GM15510 (cell line): ENCODE results near the gene PDGFC.

Source experiments
- POLR2A ChIP-seq: IDR thresholded peaks from 3 replicates; pipeline ENCODE4 v1.6.1; 2011; ENCODE audit warnings: borderline replicate concordance; ENCODE audit not compliant: insufficient read length; ENCODE audit errors: extremely low read depth

The PDGFC gene

DNA sequence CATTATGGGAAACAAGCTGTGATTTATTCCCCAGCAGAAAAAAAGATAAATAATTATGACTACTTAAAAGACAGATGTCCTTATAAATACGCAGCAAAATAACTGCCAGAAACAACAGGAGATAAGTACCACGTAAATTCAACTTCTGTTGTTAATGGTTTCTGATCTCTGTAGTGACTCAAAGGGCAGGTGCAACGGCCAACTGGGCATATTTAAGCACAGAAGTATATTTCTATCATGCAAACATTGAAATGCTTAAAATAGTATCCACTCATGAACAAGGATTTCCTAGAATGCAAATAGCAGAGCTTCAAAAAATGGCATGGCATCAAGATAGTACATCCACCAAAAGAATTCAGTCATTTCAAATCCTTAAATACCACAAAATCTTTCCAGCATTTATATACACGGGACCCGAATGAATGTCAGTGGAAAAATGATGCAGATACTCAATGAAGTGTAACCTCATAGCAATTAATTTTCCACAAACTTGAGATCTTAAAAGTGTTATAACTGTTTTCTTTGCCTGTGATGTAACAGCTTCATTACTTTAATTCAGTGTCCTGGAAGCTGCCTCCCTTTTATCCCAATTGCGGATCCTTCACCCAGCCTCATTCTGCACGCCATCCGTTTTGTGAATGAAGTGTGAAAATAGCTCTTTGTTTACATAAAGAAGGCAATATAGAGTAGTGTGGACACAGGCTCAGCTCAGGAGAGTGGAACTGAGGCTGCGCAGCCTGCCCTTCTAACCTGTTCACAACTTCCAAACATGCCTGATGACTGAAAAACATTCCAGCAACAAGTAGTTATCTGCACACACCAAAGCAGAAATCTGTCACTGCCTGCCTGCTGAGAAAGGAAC lies 10.2 kb downstream of the PDGFC start:
- TF ChIP-seq POLR2A = no peak

DNA sequence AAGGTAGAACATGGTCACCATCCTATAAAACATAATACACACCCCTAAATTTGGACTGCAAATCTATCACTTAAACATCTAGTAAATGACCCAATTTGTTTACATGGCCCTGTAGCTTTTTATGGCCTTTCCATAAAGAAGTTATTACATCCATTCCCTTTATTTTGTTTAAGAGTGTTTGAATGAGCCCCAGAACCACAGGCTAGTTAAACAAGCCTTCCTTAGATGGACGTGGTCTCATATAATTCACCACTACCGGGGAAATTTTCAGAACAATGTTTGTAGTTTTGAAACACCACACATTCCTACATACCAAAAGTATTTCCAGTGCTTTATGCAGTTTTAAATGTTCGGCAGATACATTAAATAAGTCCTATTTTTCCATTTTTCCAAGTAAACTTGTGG lies 12.3 kb downstream of the PDGFC start:
- no peak for TF ChIP-seq POLR2A

DNA sequence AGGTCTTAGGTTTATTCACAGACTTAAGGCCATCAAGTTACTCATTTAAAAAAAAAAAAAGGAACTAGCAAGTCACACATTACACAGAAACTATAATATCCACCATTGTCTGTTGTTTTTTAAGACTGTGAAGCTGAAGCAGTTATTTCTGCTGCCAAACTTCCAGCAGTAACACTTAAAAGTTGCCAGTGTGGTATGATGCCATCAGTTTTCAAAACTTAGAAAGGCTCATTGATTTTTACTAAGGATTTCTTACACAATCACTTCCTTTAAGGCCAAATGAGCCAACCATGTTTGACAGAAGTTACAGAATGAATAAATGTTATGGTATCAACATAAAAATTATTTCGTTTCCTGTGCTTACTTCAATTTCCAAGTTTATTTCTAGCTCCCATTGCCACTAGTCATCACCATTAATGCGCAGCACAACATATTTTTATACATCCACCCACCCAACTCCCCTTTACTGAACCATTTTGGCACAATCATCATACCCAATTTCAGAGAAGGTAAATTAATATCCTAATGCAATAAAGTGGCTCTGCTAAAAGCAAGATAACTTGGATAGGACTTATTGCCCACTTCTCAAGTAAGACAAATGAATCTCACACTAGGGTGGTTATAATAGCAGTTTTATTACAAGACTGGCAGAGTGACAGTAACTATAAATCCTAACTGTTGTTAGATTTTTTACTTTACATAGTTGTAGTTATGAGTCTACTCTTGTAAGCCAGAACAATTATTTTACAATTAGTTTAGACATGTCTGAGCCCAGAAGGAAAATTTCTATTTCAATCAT lies 13.1 kb downstream of the PDGFC start:
- TF ChIP-seq POLR2A = no peak

DNA sequence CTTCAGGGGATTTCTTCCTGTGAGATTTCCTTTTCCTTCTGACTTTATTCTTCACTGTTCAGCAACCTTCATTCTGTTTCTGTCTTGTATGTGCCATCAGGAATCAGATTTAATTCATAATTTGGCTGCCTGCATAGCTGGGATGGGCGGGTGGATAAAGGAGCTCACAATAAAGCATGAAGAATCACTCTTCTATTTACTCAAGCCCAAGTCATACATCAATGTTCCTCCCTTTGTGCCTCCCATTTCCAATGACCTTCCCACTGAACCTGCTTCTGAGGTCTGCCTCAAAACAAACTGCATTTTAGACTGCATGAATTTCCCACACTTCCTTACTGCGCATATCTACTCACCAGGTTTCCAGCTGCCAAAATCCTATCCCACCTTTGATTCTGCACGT lies 14.0 kb downstream of the PDGFC start:
- no peak for TF ChIP-seq POLR2A

DNA sequence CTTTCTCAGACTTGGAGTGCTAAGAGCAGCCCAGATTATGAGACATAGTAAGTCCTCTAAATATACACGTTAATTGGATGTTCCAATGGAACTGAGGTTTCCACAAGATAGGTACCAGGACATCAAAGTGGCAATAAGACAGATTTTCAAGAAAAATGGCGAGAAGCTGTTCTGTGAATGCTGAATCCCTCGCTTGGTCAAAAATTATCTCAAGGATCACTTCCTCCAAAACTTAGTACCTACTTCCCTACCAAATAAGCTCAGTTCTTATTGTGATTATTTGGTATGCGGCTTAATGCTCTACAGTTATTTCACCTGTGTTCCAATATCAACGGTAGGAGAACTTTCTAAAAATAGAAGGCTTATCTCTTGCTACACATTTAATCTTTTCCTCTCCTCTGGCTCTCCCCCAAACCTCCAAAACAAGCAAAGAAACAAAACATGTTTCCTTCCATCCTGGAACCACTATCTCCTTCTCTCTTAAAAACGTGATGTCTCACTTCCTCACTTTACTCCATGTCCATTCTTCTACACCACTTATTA lies 14.7 kb downstream of the PDGFC start:
- TF ChIP-seq POLR2A = no peak

DNA sequence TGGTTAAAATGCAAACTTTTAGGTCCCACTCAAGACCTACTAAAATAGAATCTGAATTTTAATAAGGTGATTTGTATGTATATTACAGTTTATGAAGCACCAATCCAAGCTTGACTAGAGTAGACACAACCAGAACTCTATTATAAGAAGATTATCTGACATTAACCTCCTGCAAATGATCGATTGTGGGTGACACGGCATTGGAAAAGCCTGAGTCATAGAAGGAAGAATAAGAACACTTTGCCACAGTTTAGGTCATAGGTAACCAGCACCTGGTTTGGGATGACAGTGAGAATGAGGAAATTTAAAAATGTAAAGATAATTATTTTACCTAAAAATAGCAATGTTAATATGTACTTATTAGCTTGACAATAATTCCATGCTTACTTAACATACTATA lies 15.2 kb downstream of the PDGFC start:
- TF ChIP-seq POLR2A = no peak

DNA sequence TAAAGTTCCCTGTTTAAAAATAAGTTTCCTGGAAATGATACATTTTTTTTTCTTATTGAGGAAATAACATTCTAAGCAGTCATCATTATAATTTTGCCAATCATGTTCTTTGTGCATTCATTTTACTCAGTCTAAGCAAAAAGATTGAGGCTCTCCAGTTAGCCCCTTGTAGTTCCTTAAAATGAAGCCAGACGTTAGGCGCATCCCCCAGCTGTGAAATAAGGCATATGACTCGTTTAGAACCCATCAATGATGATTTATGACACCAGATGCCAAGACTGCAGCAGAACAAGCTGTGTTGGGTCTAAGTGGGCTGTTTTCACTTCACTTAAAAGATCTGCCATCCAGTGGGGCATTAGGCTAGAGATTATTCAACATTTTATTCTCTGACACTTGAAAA lies 17.0 kb downstream of the PDGFC start:
- TF ChIP-seq POLR2A = no peak

DNA sequence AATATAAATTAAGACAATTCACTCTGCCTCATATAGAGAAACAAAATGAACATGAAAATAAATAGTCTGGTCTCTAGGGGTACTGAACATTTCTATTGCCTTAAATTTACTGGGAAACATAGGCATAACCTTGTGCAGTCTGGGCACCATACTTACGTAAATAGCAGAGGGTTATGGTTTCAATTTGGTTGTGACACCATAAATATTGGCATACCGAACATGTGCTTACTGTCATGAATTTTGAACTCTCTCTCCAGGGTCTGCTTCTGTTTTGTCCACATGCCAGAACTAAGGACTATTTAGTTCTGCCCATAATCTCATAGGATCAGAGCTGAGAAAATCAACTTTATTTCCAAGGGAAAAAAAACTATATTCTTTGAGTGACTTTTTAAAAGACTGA lies 17.6 kb downstream of the PDGFC start:
- TF ChIP-seq POLR2A = no peak

DNA sequence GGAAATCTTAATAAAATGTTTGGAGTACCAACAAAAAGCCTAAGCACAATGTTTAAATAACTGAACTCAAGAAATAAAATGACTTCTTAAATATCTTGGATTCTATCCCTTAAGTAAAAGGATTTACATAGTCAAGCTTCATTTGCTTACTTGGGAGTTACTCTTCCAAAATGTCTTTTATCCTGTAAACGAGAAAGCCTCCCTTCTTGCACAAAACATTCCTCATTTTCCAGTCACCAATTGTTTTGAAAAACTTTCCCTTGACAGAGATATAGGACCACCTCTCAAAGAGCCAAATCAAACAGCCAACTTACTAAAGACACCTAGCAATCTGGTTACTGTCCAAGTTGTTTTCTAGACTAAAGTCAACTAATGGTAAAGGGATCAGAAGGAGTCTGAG lies 18.6 kb downstream of the PDGFC start:
- TF ChIP-seq POLR2A = no peak

DNA sequence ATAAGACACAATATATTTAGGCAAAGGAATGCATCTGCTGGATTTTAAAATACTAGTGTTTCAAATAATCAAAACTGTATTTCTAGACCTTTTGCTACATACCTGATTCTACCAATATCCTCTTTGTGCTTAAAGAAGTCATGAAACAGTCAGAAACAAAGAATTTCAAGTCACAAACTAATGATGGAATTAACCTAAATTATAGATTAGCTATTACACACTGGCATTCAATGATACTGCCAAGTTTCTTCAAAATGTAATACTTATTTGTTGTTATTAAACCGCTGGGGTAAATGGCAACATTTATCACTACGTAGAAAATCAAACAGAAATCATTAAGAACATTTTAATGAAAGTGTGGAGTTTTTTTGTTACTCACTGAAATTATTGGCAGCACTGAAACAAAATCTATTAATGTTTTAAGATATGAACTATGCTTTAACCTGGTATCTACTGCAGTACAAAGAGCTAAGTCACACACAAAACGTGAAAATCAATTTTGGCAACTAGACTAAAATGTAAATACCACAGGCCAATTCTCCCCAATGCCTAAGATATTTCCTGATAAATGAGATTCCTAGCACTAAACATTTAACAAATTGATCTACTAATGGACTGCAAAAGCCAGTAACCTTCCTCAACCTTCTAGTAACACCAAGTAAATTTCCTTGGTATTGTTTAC lies 19.4 kb downstream of the PDGFC start:
- no peak for TF ChIP-seq POLR2A

DNA sequence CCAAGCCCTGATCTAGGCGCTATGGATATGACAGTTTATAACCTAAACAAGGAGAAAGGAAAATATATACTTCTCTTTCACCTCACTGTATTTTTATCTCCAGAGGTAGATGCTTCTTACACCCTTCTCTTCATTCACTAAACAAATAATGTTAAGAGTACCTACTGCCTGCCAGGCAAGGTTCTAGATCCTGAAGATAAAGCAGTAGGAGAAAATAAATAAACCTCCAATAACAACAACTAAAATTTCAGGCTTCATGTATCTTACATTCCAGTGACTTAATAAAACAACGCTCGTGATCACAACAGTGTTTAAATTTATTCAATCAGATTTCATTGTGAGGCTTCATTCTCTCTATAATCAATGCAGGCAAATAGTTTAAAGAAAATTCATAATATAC lies 20.7 kb downstream of the PDGFC start:
- TF ChIP-seq POLR2A = no peak

DNA sequence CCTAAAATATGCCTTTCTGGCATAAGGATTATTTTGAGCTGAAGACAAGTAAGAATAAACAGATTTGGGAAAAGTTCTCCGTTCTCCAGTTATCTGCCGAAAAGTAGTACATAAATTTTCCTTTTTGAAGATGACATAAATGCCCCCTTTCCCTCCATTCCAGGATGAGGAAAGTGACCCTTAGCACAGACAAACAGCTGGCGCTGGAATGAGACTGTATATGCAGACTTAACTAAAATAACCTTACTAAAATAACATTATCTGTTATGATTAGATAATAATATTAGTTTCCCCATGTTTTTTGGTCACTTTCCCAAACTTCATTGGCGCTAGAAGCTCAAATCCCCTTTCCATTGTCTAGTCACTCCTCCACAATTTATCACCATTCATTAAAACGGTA lies 21.5 kb downstream of the PDGFC start:
- TF ChIP-seq POLR2A = no peak

DNA sequence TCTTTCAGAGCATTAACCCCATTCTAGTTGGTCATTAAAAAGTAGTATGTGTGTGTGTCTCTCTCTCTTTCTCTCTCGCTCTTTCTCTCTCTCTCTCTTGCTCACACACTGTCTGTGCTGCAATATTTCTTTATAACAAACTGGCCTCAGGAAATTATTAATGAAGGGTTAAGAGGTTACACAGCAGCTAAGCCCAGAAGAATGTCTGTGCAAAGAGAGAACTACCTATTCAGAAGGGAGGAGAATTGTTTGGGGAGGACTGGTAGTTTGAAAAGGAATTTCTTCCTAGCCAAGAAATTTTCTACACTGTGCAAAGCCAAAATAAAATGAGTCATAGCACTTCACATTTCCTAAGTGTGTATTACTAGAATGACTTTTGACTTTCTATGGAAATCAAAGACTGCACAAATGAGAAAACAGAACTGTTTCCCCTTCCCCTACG lies 22.2 kb downstream of the PDGFC start:
- TF ChIP-seq POLR2A = no peak

DNA sequence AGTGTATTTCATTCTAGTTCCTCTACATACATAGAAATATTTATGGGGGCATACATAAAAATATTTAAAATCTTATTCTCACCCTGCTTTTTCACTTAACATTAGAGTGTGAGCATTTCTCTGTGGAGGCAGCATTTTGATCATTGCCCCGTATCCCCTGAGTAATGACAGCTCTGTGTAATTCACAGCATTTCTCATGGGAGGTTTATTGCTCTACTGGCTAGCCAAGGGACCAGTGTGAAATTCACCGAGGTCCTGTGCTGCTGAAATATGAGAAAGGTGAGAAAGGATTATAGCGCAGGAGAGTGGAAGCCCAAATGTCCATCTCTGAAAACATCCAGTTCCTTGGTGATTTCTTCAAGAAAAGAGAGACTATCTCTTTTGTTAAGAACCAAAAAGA lies 22.9 kb downstream of the PDGFC start:
- TF ChIP-seq POLR2A = no peak

DNA sequence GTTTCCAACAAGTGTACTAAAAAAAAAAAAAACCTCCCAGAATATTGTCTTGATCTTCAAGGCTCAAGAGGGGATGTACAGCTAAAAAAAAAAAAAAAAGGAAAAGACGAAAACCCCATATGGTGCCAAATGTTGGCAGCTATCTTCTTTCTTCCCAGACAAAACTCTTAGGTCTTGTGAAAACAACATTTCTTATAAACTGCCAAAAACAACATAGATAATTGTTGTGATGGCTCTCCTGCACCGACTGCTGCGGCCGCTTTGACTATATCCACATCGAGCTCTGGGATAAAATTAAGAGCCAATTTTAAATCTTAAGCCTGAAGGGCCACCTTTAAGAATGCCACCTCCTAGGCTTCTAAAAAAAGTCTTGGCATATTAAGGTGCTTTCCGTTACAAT lies 23.5 kb downstream of the PDGFC start:
- TF ChIP-seq POLR2A = no peak
